Mesenteric fat pad (tissue), 1 donor: ENCODE data around the gene FBXO8. TPM values are rescaled to one million over a fixed set of nuclear protein-coding genes. Genes with fewer than 3 reads are reported as not detected.

Experiments
- DNase-seq: peaks from one replicate; pipeline ENCODE4 v3.0.0-alpha.2; 2020; ENCODE audit warnings: low spot score
- total RNA-seq: library from RNA; stranded (reverse); fragmentation: NEBNext Ultra II Directional; extraction: Animal tissue kit (Norgen Biotek cat#: 25700); gene quantifications from one replicate; pipeline ENCODE4 v1.2.1, GENCODE V29; 2021
- donor health status: DM: yes; HTN: yes; CAD: no.

FBXO8 gene
- total RNA-seq, 1 donor from 2014 or later = 26.6 TPM

GRCh38 chr4:174211622-174212044 is 71.8 kb downstream of the FBXO8 start:
- no peak for DNase-seq

GRCh38 chr4:174210952-174211490 is 72.4 kb downstream of the FBXO8 start:
- no peak for DNase-seq

- no peak for DNase-seq
Observed at GRCh38 chr4:174210354-174210753, 73.1 kb downstream of the FBXO8 start.

GRCh38 chr4:174209341-174209740 is 74.1 kb downstream of the FBXO8 start:
- no peak for DNase-seq

GRCh38 chr4:174207367-174207766 is 76.1 kb downstream of the FBXO8 start:
- DNase-seq = no peak

GRCh38 chr4:174204164-174204831 is 79.2 kb downstream of the FBXO8 start:
- DNase-seq = no peak

- no peak for DNase-seq
Observed at GRCh38 chr4:174201871-174202270, 81.6 kb downstream of the FBXO8 start.

GRCh38 chr4:174199735-174200134 is 83.7 kb downstream of the FBXO8 start:
- DNase-seq = no peak

- no peak for DNase-seq
Observed at GRCh38 chr4:174198828-174199227, 84.6 kb downstream of the FBXO8 start.

- no peak for DNase-seq
Observed at GRCh38 chr4:174198396-174198795, 85.1 kb downstream of the FBXO8 start.

- no peak for DNase-seq
Observed at GRCh38 chr4:174193438-174194374, 89.8 kb downstream of the FBXO8 start.

- DNase-seq = no peak
Observed at GRCh38 chr4:174192943-174193342, 90.5 kb downstream of the FBXO8 start.

GRCh38 chr4:174190832-174191500 is 92.5 kb downstream of the FBXO8 start:
- no peak for DNase-seq

GRCh38 chr4:174189392-174190015 is 94.0 kb downstream of the FBXO8 start:
- DNase-seq = no peak

Other genes with a start within 250 kb of the FBXO8 start
- 7.9 TPM for gene CEP44, start 244 bp upstream of the FBXO8 start, total RNA-seq
- gene HPGD, start 238.8 kb upstream of the FBXO8 start, total RNA-seq = 12.9 TPM